ENCODE data around the gene SIGLEC8. TPM values are rescaled to one million over a fixed set of nuclear protein-coding genes. Genes with fewer than 3 reads are reported as not detected.
"Not testable (repeated sequence)": the region's sequence is repeated elsewhere in the genome, so short reads cannot be mapped to it uniquely, and the experiment has no call there.

Gene SIGLEC8
- total RNA-seq, 4 donors from 2014 or later: 0.27 to 1.3 TPM; not detected in 2

GRCh38 chr19:51448411-51449016 lies 9.7 kb downstream of the SIGLEC8 start:
- WGBS, 2 donors (ENCODE audit: low coverage in 1 of 2): 57 to 58% methylated on average over 4 to 13 of the region's 13 CpGs
- Histone ChIP-seq H3K36me3 (no peaks in the 10 kb centered on the region), H3K4me1 (no peaks in the 10 kb centered on the region), H3K27ac (no peak overlapping the region), H3K27me3 (no peaks in the 10 kb centered on the region), H3K4me3 (no peak overlapping the region), H3K9me3 (no peaks in the 10 kb centered on the region)
- intact Hi-C loops (cut with DNase I; ENCODE audit: low total_unique reads): no loop called here
- TF ChIP-seq POLR2A (IDR thresholded peaks at IDR 0.05) (no peak), CTCF (IDR thresholded peaks at IDR 0.05) (no peak), POLR2AphosphoS5 (IDR thresholded peaks at IDR 0.05) (no peak), EP300 (IDR thresholded peaks at IDR 0.05; ENCODE audit: low read depth) (no peak)
- no peak for DNase-seq
- in situ Hi-C loops (cut with MboI; ENCODE audit: low pct_ligation_motif_present in 1 of 4, low pct_unique_long_range_greater_than_20kb in 1 of 4, low sequenced_read_pairs in 3 of 4): loop anchor here in 1 of 4 donors (25.0 kb wide), 1 partner anchor 111 kb away; the partner anchor contains the start of gene VSIG10L

GRCh38 chr19:51448011-51448410 lies 10.2 kb downstream of the SIGLEC8 start:
- Histone ChIP-seq H3K9me3 (no peaks in the 10 kb centered on the region), H3K27ac (no peak overlapping the region), H3K27me3 (no peaks in the 10 kb centered on the region), H3K4me3 (no peak overlapping the region), H3K36me3 (no peaks in the 10 kb centered on the region), H3K4me1 (no peaks in the 10 kb centered on the region)
- intact Hi-C loops (cut with DNase I; ENCODE audit: low total_unique reads) (no loop called here), in situ Hi-C loops (cut with MboI; ENCODE audit: low pct_ligation_motif_present in 1 of 4, low pct_unique_long_range_greater_than_20kb in 1 of 4, low sequenced_read_pairs in 3 of 4) (loop anchor here in 1 of 4 donors (25.0 kb wide), 1 partner anchor 111 kb away; the partner anchor contains the start of gene VSIG10L)
- no peak for DNase-seq
- no peak for TF ChIP-seq POLR2AphosphoS5 (IDR thresholded peaks at IDR 0.05)
- no peak for TF ChIP-seq CTCF (IDR thresholded peaks at IDR 0.05)
- no peak for TF ChIP-seq POLR2A (IDR thresholded peaks at IDR 0.05)
- WGBS, 2 donors (ENCODE audit: low coverage in 1 of 2): 82 to 100% methylated on average over 1 to 7 of the region's 7 CpGs

GRCh38 chr19:51447510-51447909 lies 10.7 kb downstream of the SIGLEC8 start:
- DNase-seq; H3K4me1 ChIP-seq; H3K27me3 ChIP-seq; H3K4me3 ChIP-seq; H3K27ac ChIP-seq; H3K36me3 ChIP-seq; intact Hi-C loops (cut with DNase I; ENCODE audit: low total_unique reads); H3K9me3 ChIP-seq: not testable (repeated sequence)
- WGBS, 2 donors (ENCODE audit: low coverage in 1 of 2): 88 to 100% methylated on average over 1 to 3 of the region's 3 CpGs
- in situ Hi-C loops (cut with MboI; ENCODE audit: low pct_ligation_motif_present in 1 of 4, low pct_unique_long_range_greater_than_20kb in 1 of 4, low sequenced_read_pairs in 3 of 4): loop anchor here in 1 of 4 donors (25.0 kb wide), 1 partner anchor 110 kb away; the partner anchor contains the start of gene VSIG10L

- no peaks in the 10 kb centered on the region for H3K36me3 ChIP-seq
- H3K4me3 ChIP-seq: peak overlapping the region in 1 of 4 donors; percentile 8
- peaks cover 28% of the 10 kb centered on the region for H3K27me3 ChIP-seq
- no peaks in the 10 kb centered on the region for H3K9me3 ChIP-seq
- in situ Hi-C loops (cut with MboI; ENCODE audit: low pct_ligation_motif_present in 1 of 4, low pct_unique_long_range_greater_than_20kb in 1 of 4, low sequenced_read_pairs in 3 of 4): loop anchor here in 2 of 4 donors (5.0 to 25.0 kb wide), 2 partner anchors 104 to 249 kb away; partner anchors contain the start of gene VSIG10L (in 1 of the 2)
- DNase-seq: peak; percentile 73
- peaks cover 0 to 4% (median 0%) of the 10 kb centered on the region in 4 donors for H3K4me1 ChIP-seq
- TF ChIP-seq POLR2AphosphoS5 (IDR thresholded peaks at IDR 0.05) (no peak), EP300 (IDR thresholded peaks at IDR 0.05; ENCODE audit: low read depth) (no peak), POLR2A (IDR thresholded peaks at IDR 0.05) (no peak), CTCF (IDR thresholded peaks at IDR 0.05) (no peak)
- WGBS, 2 donors (ENCODE audit: low coverage in 1 of 2): 40 to 58% methylated on average over 21 to 31 of the region's 31 CpGs
- H3K27ac ChIP-seq: peak overlapping the region in 3 of 4 donors; percentile 25 to 50 (median 40)
- intact Hi-C loops (cut with DNase I; ENCODE audit: low total_unique reads): loop anchor here (5.0 kb wide), 1 partner anchor 104 kb away; no protein-coding TSS in a partner anchor
Observed at GRCh38 chr19:51441410-51442390, 16.6 kb downstream of the SIGLEC8 start.

All from transverse colon (tissue), 4 donors.